CD1c-positive myeloid dendritic cell (primary cell): ENCODE results near the gene MYO1D.
A peak's percentile ranks its signal among the peaks of the same experiment; 100 is the strongest.
"Not testable (repeated sequence)": the region's sequence is repeated elsewhere in the genome, so short reads cannot be mapped to it uniquely, and the experiment has no call there.

Experiments
- DNase-seq: peaks from one replicate; pipeline ENCODE4 v3.0.0-alpha.2; 2016; ENCODE audit errors: extremely low spot score

The MYO1D gene

GRCh38 chr17:32673964-32674363 is 203.0 kb downstream of the MYO1D start:
- no peak for DNase-seq

- DNase-seq: no peak
Measured at GRCh38 chr17:32672711-32673110, 204.2 kb downstream of the MYO1D start.

- DNase-seq: no peak
Measured at GRCh38 chr17:32671896-32672295, 205.0 kb downstream of the MYO1D start.

- DNase-seq: no peak
Measured at GRCh38 chr17:32664936-32665583, 211.9 kb downstream of the MYO1D start.

- DNase-seq: no peak
Measured at GRCh38 chr17:32660496-32660985, 216.4 kb downstream of the MYO1D start.

- DNase-seq: peak; percentile 61
Measured at GRCh38 chr17:32659419-32659842, 217.5 kb downstream of the MYO1D start.

GRCh38 chr17:32658470-32659418 is 218.2 kb downstream of the MYO1D start:
- DNase-seq: no peak

- DNase-seq: no peak
Measured at GRCh38 chr17:32656886-32657285, 220.0 kb downstream of the MYO1D start.

- peak; percentile 13 for DNase-seq
Measured at GRCh38 chr17:32654324-32654723, 222.6 kb downstream of the MYO1D start.

GRCh38 chr17:32651084-32651483 is 225.8 kb downstream of the MYO1D start:
- no peak for DNase-seq

GRCh38 chr17:32648450-32648849 is 228.5 kb downstream of the MYO1D start:
- DNase-seq: no peak

GRCh38 chr17:32646941-32647340 is 230.0 kb downstream of the MYO1D start:
- no peak for DNase-seq

GRCh38 chr17:32641514-32641913 is 235.4 kb downstream of the MYO1D start:
- DNase-seq: not testable (repeated sequence)

- no peak for DNase-seq
Measured at GRCh38 chr17:32636598-32637218, 240.2 kb downstream of the MYO1D start.

GRCh38 chr17:32634167-32634566 is 242.8 kb downstream of the MYO1D start:
- no peak for DNase-seq

GRCh38 chr17:32631341-32632096 is 245.4 kb downstream of the MYO1D start:
- DNase-seq: no peak

GRCh38 chr17:32629563-32630190 is 247.2 kb downstream of the MYO1D start:
- no peak for DNase-seq

- DNase-seq: no peak
Measured at GRCh38 chr17:32628271-32629044, 248.5 kb downstream of the MYO1D start.

- no peak for DNase-seq
Measured at GRCh38 chr17:32627239-32627996, 249.5 kb downstream of the MYO1D start.

- no peak for DNase-seq
Measured at GRCh38 chr17:32626379-32626791, 250.5 kb downstream of the MYO1D start.
